Psoas muscle (tissue), 8 donors: Measurements from ENCODE around the gene TRIP6. TPM values are rescaled to one million over a fixed set of nuclear protein-coding genes. Genes with fewer than 3 reads are reported as not detected.

ENCODE experiments used
- ATAC-seq, 4 donors: fragments of 200-7000 bp; cut with Tn5 transposase; one replicate each; pipeline ENCODE4 v1.9.1; 2020; ENCODE audit warnings: moderate library complexity in 3 of 4, mild to moderate bottlenecking in 2 of 4
- DNase-seq, 2 donors: peaks; one replicate each; pipeline ENCODE4 v3.0.0-alpha.2; 2020
- H3K27ac ChIP-seq: fragments of 200-600 bp; one replicate; pipeline ENCODE4 v1.8.0; 2022
- H3K27me3 ChIP-seq, 3 donors: fragments of 200-600 bp in 1 of 3; one replicate each; pipeline versions ENCODE4 v1.6.1 to v1.8.0; 2013 to 2022; ENCODE audit warnings: low read length in 2 of 3, mild to moderate bottlenecking in 2 of 3, moderate library complexity in 1 of 3; ENCODE audit not compliant: insufficient read depth in 3 of 3
- H3K36me3 ChIP-seq, 2 donors: fragments of 200-600 bp in 1 of 2; one replicate each; pipeline versions ENCODE4 v1.6.1 to v1.8.0; 2013 to 2022; ENCODE audit warnings: low read depth in 1 of 2, mild to moderate bottlenecking in 1 of 2, moderate library complexity in 1 of 2; ENCODE audit not compliant: insufficient read depth in 1 of 2
- H3K4me1 ChIP-seq: fragments of 200-600 bp; one replicate; pipeline ENCODE4 v1.8.0; 2022
- H3K4me3 ChIP-seq: fragments of 200-600 bp; one replicate; pipeline ENCODE4 v1.8.0; 2022; ENCODE audit warnings: mild to moderate bottlenecking
- H3K9me3 ChIP-seq: fragments of 200-600 bp; one replicate; pipeline ENCODE4 v1.8.0; 2022
- CTCF ChIP-seq: fragments of 200-600 bp; IDR thresholded peaks from one replicate; pipeline ENCODE4 v1.8.0; 2022; ENCODE audit warnings: antibody characterized with exemption
- WGBS, 3 donors: extraction: QIAGEN DNeasy Blood & Tissue Kit; methylation state at CpG; one replicate each; pipeline versions ENCODE4 v1.1.6 to v1.1.7; 2013; 5-methylcytosine and 5-hydroxymethylcytosine counted together
- intact Hi-C, 2 donors: fragments of 100-400 bp; cut with DNase I; formaldehyde crosslinking; loops; one replicate each; pipeline versions ENCODE4 v1.11.0 to v1.14.2; 2022
- polyA plus RNA-seq, 3 donors: library from polyadenylated mRNA; stranded (reverse); fragments of 200-250 nt; gene quantifications; one replicate each; pipeline ENCODE4 v1.2.3, GENCODE V29; 2013
- total RNA-seq, 4 donors: library from RNA; stranded (reverse); fragmentation: NEBNext Ultra II Directional in 2 of 4; extraction: Animal tissue kit (Norgen Biotek cat#: 25700) in 2 of 4; gene quantifications; one replicate each; pipeline versions ENCODE4 v1.2.1 to v1.2.4, GENCODE V29; 2021 to 2023
- donor health status: healthy with polysubstance abuse.
- donor health status: DM: no; HTN: no; CAD: no; lungs with moderate emphysema.
- donor health status: Bipolar disorder and iron deficiency.
- donor health status: healthy.
- donor health status: DM: yes; HTN: yes; CAD: no.
- donor health status: DM: no; HTN: no; CAD: no.
- donor health status: DM: no; HTN: no; CAD: no.
- donor health status: DM: yes; HTN: yes; CAD: no.

Gene TRIP6
- total and polyA plus RNA-seq, 7 donors = 4.3 to 8.8 (median 6.2) TPM

GRCh38 chr7:100822236-100823139, 44.7 kb upstream of the TRIP6 start:
- no peak overlapping the region for H3K27ac ChIP-seq
- H3K27me3 ChIP-seq = peaks cover 0 to 37% (median 8%) of the 10 kb centered on the region in 3 donors
- intact Hi-C loops = no loop called here
- H3K4me3 ChIP-seq = no peak overlapping the region
- peaks cover 0 to 5% of the 10 kb centered on the region in 2 donors for H3K36me3 ChIP-seq
- 91 to 92% (median 91%) methylated on average over 42 to 43 of the region's 43 CpGs for WGBS, 3 donors
- H3K4me1 ChIP-seq = no peaks in the 10 kb centered on the region
- ATAC-seq (no peak), DNase-seq (peak in 1 of 2 donors; percentile 39)
- TF ChIP-seq CTCF = no peak
- no peaks in the 10 kb centered on the region for H3K9me3 ChIP-seq

- Histone ChIP-seq H3K27ac (no peak overlapping the region), H3K4me3 (no peak overlapping the region), H3K4me1 (no peaks in the 10 kb centered on the region), H3K27me3 (peaks cover 0 to 43% (median 10%) of the 10 kb centered on the region in 3 donors), H3K36me3 (peaks cover 0 to 5% of the 10 kb centered on the region in 2 donors), H3K9me3 (no peaks in the 10 kb centered on the region)
- intact Hi-C loops = no loop called here
- ATAC-seq = no peak
- TF ChIP-seq CTCF = no peak
- DNase-seq = peak in 1 of 2 donors; percentile 1
- 79 to 84% (median 82%) methylated on average over 7 of the region's 7 CpGs for WGBS, 3 donors
Observed at GRCh38 chr7:100823140-100823525, 44.1 kb upstream of the TRIP6 start.

GRCh38 chr7:100823534-100823933, 43.7 kb upstream of the TRIP6 start:
- Histone ChIP-seq H3K9me3 (no peaks in the 10 kb centered on the region), H3K27me3 (peaks cover 0 to 47% (median 13%) of the 10 kb centered on the region in 3 donors), H3K4me3 (no peak overlapping the region), H3K36me3 (peaks cover 0 to 5% of the 10 kb centered on the region in 2 donors), H3K27ac (no peak overlapping the region), H3K4me1 (no peaks in the 10 kb centered on the region)
- peak in 1 of 2 donors; percentile 35 for DNase-seq
- no peak for ATAC-seq
- WGBS, 3 donors = 90 to 93% (median 92%) methylated on average over 28 to 31 of the region's 31 CpGs
- TF ChIP-seq CTCF = no peak
- intact Hi-C loops = no loop called here

- H3K36me3 ChIP-seq = peaks cover 0 to 5% of the 10 kb centered on the region in 2 donors
- no peaks in the 10 kb centered on the region for H3K9me3 ChIP-seq
- peak overlapping the region; percentile 67 for H3K4me3 ChIP-seq
- DNase-seq = peak in 1 of 2 donors; percentile 43
- no peak overlapping the region for H3K27ac ChIP-seq
- no peak for TF ChIP-seq CTCF
- H3K27me3 ChIP-seq = peaks cover 0 to 52% (median 14%) of the 10 kb centered on the region in 3 donors
- intact Hi-C loops = no loop called here
- H3K4me1 ChIP-seq = no peaks in the 10 kb centered on the region
- 37 to 40% (median 39%) methylated on average over 17 to 18 of the region's 18 CpGs for WGBS, 3 donors
- no peak for ATAC-seq
Observed at GRCh38 chr7:100824499-100825214, 42.5 kb upstream of the TRIP6 start.
